NCI-H774 (cell line): ENCODE results near the gene SHB.

Experiments
- DNase-seq: peaks from one replicate; lab custom pipeline; 2025; lab: John Stamatoyannopoulos, UW

SHB gene

GRCh38 chr9:38068701-38069628 lies at the start of gene SHB:
SHB (minus strand) TSS chr9:38069227; CDS start chr9:38068645, 582 bp downstream.
- DNase-seq, result peak; percentile 69

DNA sequence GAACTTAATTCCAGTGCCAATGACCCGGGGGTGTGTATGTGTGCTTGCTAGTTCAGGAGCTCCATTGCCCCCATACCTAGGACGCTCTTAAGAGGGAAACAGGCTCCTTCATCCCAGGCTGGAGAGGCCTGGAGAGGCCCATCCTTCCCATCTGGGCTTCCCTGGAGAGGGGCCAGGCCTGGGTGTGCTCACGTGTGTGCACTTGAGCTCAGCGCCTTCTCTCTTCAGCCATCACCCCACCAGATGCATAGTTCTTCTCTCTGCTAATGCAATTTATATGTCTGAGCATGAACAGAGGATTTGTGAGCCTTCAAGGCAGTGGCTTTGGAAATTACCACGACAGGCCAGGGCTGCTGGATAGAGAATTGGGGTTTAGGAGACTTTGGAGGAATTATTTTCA lies 48.6 kb upstream of the SHB start:
- DNase-seq, result no peak

- no peak for DNase-seq
Observed at GRCh38 chr9:38114905-38115304, 45.9 kb upstream of the SHB start.

- no peak for DNase-seq
Observed at GRCh38 chr9:38112456-38112855, 43.4 kb upstream of the SHB start.

- DNase-seq, result no peak
Observed at GRCh38 chr9:38112049-38112448, 43.0 kb upstream of the SHB start.

DNA sequence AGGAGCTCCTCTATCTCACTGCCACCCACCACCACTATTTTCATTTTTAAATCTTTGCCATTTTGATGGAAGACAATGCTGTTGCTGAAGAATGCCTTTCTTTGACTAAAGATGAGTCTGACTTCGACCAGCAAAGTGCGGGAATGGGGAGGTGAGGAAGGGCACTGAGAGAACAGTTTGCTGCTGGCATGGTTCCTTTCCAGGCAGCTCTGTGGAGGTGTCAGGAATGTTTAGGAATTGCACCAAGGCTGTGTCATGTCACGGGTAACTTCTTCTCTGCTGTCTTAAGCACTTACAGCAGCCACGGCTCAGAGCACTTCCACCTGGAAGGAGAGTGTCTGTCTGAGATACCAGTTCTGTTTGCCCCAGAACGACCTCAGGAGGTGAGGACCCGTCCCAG lies 41.4 kb upstream of the SHB start:
- no peak for DNase-seq

GRCh38 chr9:38109601-38110000 lies 40.6 kb upstream of the SHB start:
- DNase-seq, result no peak

DNA sequence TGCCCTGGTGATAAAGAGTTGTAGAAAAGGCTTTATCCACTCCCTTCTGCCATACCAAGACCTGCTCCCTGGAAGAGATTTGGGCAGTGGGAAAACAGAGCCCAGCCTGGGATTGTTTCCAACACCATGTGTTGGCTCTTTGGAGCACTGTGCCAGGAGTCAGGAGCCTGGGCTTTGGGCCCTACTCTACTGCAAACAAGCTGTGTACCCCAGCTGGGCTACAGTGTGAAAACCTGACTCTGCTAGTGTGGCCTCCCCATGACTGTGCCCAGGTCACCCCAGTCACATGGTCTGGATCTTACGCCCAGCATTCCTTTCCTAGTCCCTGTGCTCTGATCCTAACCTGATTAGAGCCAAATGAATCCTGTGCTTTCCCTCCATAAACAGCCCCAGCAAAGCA lies 39.3 kb upstream of the SHB start:
- no peak for DNase-seq

DNA sequence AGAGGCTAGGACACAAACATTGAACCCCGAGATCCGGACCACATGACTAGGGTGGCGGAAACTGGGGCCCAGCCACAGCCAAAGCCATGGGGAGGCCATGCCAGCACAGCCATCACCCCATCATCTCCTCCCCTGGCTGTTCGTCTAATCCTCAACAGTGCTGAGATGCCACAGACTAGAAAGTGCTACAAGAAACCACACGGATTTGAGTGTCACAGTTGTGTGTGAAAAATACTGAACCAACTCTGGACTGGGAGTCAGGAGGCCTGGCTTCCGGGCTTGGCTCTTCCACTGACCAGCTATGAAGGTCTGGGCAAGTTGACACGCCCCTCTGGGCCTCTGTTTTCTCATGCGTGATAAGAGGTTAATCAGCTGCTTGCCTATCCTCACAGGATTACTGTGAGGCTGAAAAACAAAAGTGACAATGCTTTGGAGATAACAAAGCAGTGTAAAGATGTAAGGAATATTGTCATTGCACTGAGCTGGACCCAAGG lies 38.8 kb upstream of the SHB start:
- DNase-seq, result no peak

- DNase-seq, result no peak
Observed at GRCh38 chr9:38107405-38107804, 38.4 kb upstream of the SHB start.

DNA sequence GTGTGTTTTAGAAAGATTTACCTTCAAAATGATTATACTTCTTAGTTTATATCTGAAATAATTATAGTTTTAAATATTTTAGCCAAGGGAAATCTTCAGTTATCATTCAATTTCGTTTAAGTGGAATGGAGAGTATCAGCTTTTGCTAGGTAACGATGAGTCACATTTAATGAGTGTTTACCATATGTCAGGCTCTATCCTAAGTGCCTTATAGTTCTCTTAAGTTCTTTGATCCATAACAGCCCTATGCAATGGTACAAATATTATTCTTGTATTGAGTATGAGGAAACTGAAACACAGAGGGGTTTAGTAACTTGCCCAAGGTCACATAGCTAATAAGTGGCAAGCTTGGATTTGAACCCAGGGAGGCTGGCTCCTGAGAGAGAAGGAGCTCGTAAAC lies 37.5 kb upstream of the SHB start:
- no peak for DNase-seq

DNA sequence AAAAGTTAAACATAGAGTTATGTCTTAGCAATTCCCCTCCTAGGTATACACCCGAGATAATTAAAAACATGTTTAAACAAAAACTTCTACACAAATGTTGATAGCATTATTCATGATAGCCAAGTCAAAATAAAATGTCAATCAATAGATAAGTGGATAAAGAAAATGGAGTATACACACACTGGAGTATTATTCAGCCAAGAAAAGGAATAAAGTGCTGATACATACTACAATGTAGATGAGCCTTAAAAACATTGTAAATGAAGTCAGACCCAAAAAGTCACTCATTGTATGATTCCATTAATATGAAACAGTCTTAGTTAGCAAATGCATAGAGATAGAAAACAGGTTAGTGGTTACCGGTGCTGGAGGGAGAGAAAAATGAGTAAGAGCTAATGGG lies 34.3 kb upstream of the SHB start:
- no peak for DNase-seq

DNA sequence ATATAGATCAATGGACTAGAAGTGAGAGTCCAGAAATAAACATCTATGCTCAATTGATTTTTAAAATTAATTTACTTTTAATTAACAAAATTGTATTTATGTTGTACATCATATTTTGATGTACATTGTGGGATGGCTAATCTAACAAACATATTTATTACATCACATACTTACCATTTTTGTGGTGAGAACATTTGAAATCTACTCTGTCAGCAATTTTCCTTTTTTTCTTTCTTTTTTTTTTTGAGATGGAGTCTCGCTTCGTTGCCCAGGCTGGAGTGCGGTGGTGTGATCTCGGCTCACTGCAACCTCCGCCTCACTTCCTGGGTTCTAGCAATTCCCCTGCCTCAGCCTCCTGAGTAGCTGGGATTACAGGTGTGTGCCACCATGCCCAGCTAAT lies 32.4 kb upstream of the SHB start:
- no peak for DNase-seq

DNA sequence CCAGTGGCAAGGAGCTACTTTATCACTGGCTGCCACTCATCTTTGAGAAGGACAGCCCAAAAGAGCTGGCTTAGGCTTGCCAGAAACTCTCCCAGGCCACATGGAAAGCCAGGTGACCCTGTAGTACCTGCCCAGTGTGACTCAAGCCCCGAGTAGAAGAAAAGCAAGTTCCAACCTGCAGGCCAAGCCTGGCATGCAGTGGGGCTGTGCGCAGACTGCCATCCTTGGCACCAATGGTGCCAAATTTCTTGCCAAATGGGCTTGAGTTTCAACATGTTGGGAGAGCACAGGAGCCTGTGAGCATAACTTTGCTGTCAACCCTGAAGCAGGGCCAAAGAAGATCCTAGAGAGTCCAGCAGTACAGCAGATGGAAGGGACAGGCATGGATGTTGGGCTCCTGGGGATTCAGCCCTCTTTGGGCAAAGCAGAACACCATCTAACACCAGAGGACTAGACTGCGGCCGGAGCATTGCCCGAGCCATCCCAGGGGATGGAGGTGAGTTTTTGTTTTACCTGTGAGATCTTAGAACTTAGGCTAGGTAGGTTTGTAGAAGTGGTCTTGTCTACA lies 27.3 kb upstream of the SHB start:
- no peak for DNase-seq

GRCh38 chr9:38094165-38094564 lies 25.1 kb upstream of the SHB start:
- no peak for DNase-seq

DNA sequence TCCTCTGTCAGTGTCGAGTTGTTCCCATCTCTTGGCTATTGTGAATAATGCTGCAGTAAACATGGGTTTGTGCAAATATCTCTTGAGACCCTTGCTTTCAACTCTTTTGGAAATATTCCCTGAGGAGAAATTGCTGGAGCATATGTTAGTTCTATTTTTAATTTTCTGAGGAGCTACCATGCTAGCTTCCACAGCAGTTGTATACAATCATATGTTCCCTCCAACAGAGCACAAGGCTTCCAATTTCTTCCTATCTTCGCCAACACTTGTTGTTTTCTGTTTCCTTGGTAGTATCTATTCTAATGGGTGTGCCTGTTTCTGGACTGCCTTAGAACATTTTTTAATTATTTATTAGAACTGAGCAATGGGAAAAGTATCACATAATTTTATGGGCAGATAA lies 23.6 kb upstream of the SHB start:
- no peak for DNase-seq

- DNase-seq, result no peak
Observed at GRCh38 chr9:38092200-38092524, 23.1 kb upstream of the SHB start.

DNA sequence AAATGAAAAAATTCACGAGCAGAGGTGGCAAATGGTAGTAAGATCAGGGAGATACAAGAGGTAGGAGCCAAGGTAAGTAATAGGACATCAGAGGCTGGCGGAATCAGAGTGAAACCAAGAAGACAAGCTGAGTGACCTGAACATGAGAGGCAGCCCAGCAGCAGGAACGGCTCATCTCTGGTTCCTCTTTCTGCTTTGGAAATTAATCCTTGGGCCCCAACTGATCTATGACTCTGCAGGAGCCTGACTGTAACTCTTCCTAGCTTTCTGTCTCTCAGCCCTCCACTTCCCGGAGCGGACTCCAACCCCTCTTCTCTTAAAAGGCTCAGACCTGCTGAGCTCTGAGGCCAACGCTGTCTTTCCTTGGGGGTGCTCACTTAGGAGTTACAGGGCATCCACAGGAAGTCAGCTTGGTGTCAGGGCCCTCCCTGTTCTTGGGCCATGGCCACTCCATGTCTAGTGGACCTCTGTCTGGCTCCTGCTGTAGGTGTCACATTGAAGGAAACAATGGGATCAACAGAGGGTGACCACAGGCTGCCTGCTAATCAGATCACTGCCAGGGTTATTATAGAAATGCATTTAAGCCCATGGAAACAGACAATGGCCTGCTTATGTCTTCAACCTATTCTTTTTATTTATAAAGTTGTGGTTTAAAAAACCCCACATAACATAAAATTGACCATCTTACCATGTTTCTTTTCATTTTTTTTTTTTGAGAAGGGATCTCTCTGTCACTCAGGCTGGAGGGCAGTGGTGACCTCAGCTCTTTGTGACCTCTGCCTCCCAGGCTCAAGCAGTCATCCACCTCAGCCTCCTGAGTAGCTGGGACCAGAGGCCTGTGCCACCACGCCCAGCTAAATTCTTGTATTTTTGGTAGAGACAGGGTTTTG lies 22.5 kb upstream of the SHB start:
- DNase-seq, result no peak

DNA sequence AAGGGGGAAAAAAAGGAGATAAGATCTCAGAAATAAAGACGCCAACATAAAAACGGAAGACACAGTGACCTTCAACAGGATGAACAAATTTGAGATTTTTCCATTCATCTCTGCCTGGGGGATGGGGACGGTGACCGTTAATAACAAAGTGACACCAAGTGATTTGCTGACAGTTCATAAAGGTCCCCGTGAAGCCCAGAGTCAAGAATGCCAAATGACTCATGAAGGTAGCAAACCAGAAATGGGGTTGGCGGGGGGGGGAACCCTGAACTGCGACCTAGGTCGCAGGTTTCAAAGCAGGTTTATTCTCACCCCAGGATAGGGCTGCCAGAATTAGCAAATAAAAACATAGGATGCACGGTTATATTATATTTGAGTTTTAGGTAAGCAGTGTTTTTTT lies 21.1 kb upstream of the SHB start:
- no peak for DNase-seq

- no peak for DNase-seq
Observed at GRCh38 chr9:38089387-38090165, 20.5 kb upstream of the SHB start.

- peak; percentile 12 for DNase-seq
Observed at GRCh38 chr9:38088006-38088925, 19.2 kb upstream of the SHB start.
